Muscle layer of duodenum (tissue), 2 donors: ENCODE data around the gene WNT3.

Experiments
- H3K27ac ChIP-seq: one replicate; pipeline ENCODE4 v1.7.0; 2013; ENCODE audit warnings: mild to moderate bottlenecking, low read length
- H3K27me3 ChIP-seq: one replicate; pipeline ENCODE4 v1.7.0; 2013; ENCODE audit warnings: low read depth, mild to moderate bottlenecking, control low read depth, low read length
- H3K36me3 ChIP-seq, 2 donors: one replicate each; pipeline ENCODE4 v1.7.0; 2013; ENCODE audit warnings: low read length in 2 of 2, control low read depth in 1 of 2, mild to moderate bottlenecking in 1 of 2; ENCODE audit not compliant: insufficient read depth in 2 of 2, control insufficient read depth in 1 of 2
- H3K4me1 ChIP-seq, 2 donors: one replicate each; pipeline ENCODE4 v1.7.0; 2013; ENCODE audit warnings: low read length in 2 of 2, mild to moderate bottlenecking in 2 of 2, control low read depth in 1 of 2, moderate library complexity in 1 of 2; ENCODE audit not compliant: insufficient read depth in 2 of 2, control insufficient read depth in 1 of 2
- H3K4me3 ChIP-seq, 2 donors: one replicate each; pipeline ENCODE4 v1.7.0; 2013; ENCODE audit warnings: low read length in 2 of 2, low read depth in 1 of 2, mild to moderate bottlenecking in 1 of 2
- H3K9me3 ChIP-seq, 2 donors: one replicate each; pipeline ENCODE4 v1.7.0; 2013; ENCODE audit warnings: low read length in 2 of 2, control low read depth in 1 of 2, mild to moderate bottlenecking in 1 of 2; ENCODE audit not compliant: control insufficient read depth in 1 of 2
- donor health status: healthy.

Gene WNT3

DNA sequence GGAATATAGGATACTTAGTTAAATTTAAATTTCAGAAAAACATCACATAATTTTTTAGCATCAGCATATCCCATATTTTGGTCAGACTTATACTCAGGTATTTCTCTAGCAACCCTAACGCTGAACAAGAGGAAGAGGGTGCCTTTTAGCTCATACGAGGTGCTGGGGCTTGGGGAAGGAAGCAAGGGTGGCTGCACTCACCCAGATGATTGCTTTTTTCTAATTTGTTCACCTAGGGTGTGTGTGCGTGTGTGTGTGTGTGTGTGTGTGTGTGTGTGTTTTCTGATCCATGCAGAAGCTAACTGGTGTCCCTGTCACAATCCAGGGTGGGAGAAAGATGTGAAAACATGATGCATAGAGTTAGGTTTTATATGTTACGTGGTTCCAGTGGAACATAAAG, 81.2 kb downstream of the WNT3 start:
- Histone ChIP-seq H3K27me3 (no peaks in the 10 kb centered on the region), H3K27ac (no peak overlapping the region), H3K4me3 (no peak overlapping the region), H3K4me1 (no peaks in the 10 kb centered on the region), H3K36me3 (peaks cover 10 to 16% of the 10 kb centered on the region in 2 donors), H3K9me3 (no peaks in the 10 kb centered on the region)

- no peak overlapping the region for H3K4me3 ChIP-seq
- H3K36me3 ChIP-seq: peaks cover 10 to 17% of the 10 kb centered on the region in 2 donors
- no peaks in the 10 kb centered on the region for H3K27me3 ChIP-seq
- no peaks in the 10 kb centered on the region for H3K9me3 ChIP-seq
- H3K4me1 ChIP-seq: no peaks in the 10 kb centered on the region
- H3K27ac ChIP-seq: no peak overlapping the region
Measured at GRCh38 chr17:46736100-46736499, 82.4 kb downstream of the WNT3 start.

GRCh38 chr17:46733837-46734475, 84.5 kb downstream of the WNT3 start:
- Histone ChIP-seq H3K9me3 (no peaks in the 10 kb centered on the region), H3K27me3 (no peaks in the 10 kb centered on the region), H3K4me3 (no peak overlapping the region), H3K4me1 (no peaks in the 10 kb centered on the region), H3K36me3 (peaks cover 23 to 30% of the 10 kb centered on the region in 2 donors), H3K27ac (no peak overlapping the region)

- H3K4me1 ChIP-seq: no peaks in the 10 kb centered on the region
- no peaks in the 10 kb centered on the region for H3K27me3 ChIP-seq
- no peaks in the 10 kb centered on the region for H3K9me3 ChIP-seq
- peaks cover 25 to 36% of the 10 kb centered on the region in 2 donors for H3K36me3 ChIP-seq
- H3K27ac ChIP-seq: no peak overlapping the region
- no peak overlapping the region for H3K4me3 ChIP-seq
Measured at GRCh38 chr17:46732754-46733398, 85.6 kb downstream of the WNT3 start.

- Histone ChIP-seq H3K4me1 (no peaks in the 10 kb centered on the region), H3K9me3 (no peaks in the 10 kb centered on the region), H3K27ac (no peak overlapping the region), H3K4me3 (no peak overlapping the region), H3K27me3 (no peaks in the 10 kb centered on the region), H3K36me3 (peaks cover 25 to 44% of the 10 kb centered on the region in 2 donors)
Measured at GRCh38 chr17:46732160-46732559, 86.3 kb downstream of the WNT3 start.

DNA sequence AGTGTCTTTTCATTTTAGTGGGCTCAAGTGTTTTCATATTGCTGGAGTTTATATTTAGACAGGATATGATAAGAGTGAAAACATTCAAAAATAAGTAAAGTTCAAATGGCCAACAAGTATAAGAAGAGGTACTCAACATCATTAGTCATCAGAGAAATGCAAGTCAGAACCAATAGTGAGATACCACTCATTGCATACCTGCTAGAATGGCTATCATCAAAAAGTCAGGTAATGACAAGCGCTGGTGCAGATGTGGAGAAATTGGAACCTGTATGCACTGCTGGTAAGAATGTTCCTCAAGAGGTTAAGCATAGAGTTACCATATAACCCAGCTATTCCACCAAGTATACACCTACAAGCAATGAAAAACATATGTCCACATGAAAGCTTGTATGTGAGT, 87.8 kb downstream of the WNT3 start:
- H3K27me3 ChIP-seq: no peaks in the 10 kb centered on the region
- no peak overlapping the region for H3K27ac ChIP-seq
- H3K36me3 ChIP-seq: peaks cover 25 to 44% of the 10 kb centered on the region in 2 donors
- H3K4me3 ChIP-seq: no peak overlapping the region
- no peaks in the 10 kb centered on the region for H3K9me3 ChIP-seq
- no peaks in the 10 kb centered on the region for H3K4me1 ChIP-seq

DNA sequence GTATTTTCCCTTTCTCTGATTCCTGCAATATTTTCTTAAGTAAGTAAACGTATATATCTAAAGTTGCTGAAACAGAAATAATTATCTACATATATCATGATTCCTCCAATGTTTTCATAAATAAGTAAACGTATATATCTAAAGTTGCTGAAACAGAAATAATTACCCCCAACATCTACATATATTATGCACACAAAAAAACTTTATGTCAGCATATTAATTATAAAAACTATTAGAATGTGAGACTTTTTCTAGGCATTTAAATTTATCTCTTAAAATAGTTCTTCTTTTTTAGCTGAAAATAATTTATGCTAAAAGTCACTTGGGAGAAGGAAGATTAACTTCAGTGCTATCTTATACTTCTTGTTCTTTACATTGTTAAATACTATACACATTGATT, 88.5 kb downstream of the WNT3 start:
- Histone ChIP-seq H3K36me3 (peaks cover 25 to 44% of the 10 kb centered on the region in 2 donors), H3K9me3 (no peaks in the 10 kb centered on the region), H3K4me1 (no peaks in the 10 kb centered on the region), H3K27ac (no peak overlapping the region), H3K27me3 (no peaks in the 10 kb centered on the region), H3K4me3 (no peak overlapping the region)

DNA sequence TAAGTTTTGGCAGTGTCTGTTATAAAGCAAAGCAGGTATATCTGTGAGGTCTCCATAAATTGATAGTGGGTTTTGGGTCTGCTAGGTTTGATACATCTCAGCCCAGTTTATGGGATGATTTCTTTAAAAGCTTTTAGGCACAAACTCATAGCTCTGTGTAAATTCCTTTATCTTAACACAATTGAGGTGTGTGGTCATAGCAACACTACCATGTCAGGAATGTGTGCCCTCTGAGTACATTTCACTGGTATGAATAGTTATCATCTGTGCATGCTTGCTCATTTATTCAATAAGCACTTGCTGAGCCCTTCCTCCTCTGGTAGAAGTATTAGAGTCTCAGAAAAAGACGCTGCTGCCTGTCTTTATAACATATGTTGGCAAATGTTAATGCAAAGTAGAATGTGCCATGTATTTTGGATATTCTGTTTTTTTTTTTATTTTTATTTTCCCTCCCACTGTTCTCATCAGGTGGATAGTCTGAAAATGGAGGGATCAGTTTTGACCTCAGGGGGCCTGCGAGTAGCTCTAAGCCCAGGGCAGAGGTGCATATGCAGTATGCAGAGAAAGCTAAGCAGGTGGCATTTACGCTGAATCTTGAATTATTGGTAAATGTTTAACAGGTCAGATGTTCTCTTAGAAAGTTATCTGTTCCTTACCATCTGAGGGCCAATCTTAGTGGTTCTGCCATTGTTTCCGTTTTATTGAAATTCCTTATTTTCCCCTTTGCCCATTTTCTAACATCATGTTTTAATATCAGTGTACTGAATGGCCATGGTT, 90.7 kb downstream of the WNT3 start:
- no peaks in the 10 kb centered on the region for H3K9me3 ChIP-seq
- no peaks in the 10 kb centered on the region for H3K4me1 ChIP-seq
- no peak overlapping the region for H3K27ac ChIP-seq
- peaks cover 15 to 32% of the 10 kb centered on the region in 2 donors for H3K36me3 ChIP-seq
- no peaks in the 10 kb centered on the region for H3K27me3 ChIP-seq
- no peak overlapping the region for H3K4me3 ChIP-seq

GRCh38 chr17:46726206-46726605, 92.3 kb downstream of the WNT3 start:
- Histone ChIP-seq H3K27ac (no peak overlapping the region), H3K36me3 (peaks cover 20 to 33% of the 10 kb centered on the region in 2 donors), H3K4me3 (no peak overlapping the region)

DNA sequence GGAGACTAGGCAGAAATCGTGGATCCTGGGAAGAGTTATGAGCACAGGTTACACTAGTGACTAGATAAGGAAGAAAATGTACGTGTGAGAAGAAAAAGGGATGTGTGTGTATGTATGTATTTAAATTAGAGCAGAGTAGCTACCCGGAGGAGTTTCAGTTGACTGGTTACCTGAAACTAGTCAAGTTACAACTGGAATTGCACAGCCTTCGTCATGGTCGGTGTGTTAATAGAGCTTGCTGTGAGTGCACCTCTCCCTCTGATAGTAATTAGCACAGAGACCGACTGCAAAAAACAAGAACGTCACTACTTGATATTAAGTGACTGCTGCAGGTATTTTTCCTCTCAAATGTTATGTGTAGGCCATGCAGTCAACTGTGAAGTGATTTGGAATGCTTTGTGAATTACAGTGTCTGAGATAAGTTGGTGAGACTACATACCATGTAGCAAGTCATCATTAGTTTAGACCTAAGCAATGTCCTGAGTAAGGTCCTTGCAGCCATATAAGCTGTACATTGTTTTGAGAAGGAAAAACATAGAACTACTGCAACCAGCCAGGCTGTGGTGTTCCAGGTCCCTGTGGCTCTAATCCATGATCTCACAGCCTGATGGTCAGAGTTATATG, 95.7 kb downstream of the WNT3 start:
- no peaks in the 10 kb centered on the region for H3K27me3 ChIP-seq
- no peak overlapping the region for H3K4me3 ChIP-seq
- no peak overlapping the region for H3K27ac ChIP-seq
- peaks cover 5 to 15% of the 10 kb centered on the region in 2 donors for H3K36me3 ChIP-seq
- H3K9me3 ChIP-seq: no peaks in the 10 kb centered on the region
- no peaks in the 10 kb centered on the region for H3K4me1 ChIP-seq

More at GRCh38 chr17:46726206-46726605, 92.3 kb downstream of the WNT3 start:
- Histone ChIP-seq H3K9me3 (no peaks in the 10 kb centered on the region), H3K4me1 (no peaks in the 10 kb centered on the region), H3K27me3 (no peaks in the 10 kb centered on the region)

- Histone ChIP-seq H3K27ac (no peak overlapping the region), H3K27me3 (no peaks in the 10 kb centered on the region), H3K36me3 (peaks cover 9 to 10% of the 10 kb centered on the region in 2 donors), H3K9me3 (no peaks in the 10 kb centered on the region), H3K4me1 (no peaks in the 10 kb centered on the region), H3K4me3 (no peak overlapping the region)
Measured at GRCh38 chr17:46720408-46720807, 98.1 kb downstream of the WNT3 start.
